Brain microvascular endothelial cell (primary cell): ENCODE data around the gene PHACTR1.

Experiments
- DNase-seq: peaks from one replicate; pipeline ENCODE4 v3.0.0-alpha.2; 2020
- H3K27ac ChIP-seq: fragments of 250-450 bp; sonication (Bioruptor Pico); 2 replicates; pipeline ENCODE4 v1.5.1; 2020; ENCODE audit warnings: mild to moderate bottlenecking, moderate library complexity
- H3K27me3 ChIP-seq: fragments of 250-450 bp; sonication (Bioruptor Pico); replicated peaks from 2 replicates; pipeline ENCODE4 v1.5.1; 2020; ENCODE audit warnings: mild to moderate bottlenecking
- H3K36me3 ChIP-seq: fragments of 250-450 bp; sonication (Bioruptor Pico); replicated peaks from 2 replicates; pipeline ENCODE4 v1.5.1; 2020; ENCODE audit warnings: mild to moderate bottlenecking
- H3K4me3 ChIP-seq: 2 replicates; pipeline ENCODE4 v1.5.1; 2011; ENCODE audit warnings: low read depth, mild to moderate bottlenecking, control low read depth, low read length, moderate library complexity
- CTCF ChIP-seq: IDR thresholded peaks from 2 replicates; pipeline ENCODE4 v1.5.1; 2011; ENCODE audit warnings: low read depth, mild to moderate bottlenecking, moderate library complexity, low read length, control low read depth, inconsistent platforms; ENCODE audit errors: missing control alignments
- in situ Hi-C: cut with HindIII; loops from 2 replicates; pipeline ENCODE4 v1.10.0; 2017; ENCODE audit warnings: low sequenced_read_pairs, low pct_ligation_motif_present

Gene PHACTR1

GRCh38 chr6:13007744-13008143 lies 291.2 kb downstream of the PHACTR1 start:
- Histone ChIP-seq H3K27me3 (peaks cover 11% of the 10 kb centered on the region), H3K4me3 (no peak overlapping the region), H3K36me3 (no peaks in the 10 kb centered on the region), H3K27ac (no peak overlapping the region)
- in situ Hi-C loops: no loop called here
- no peak for TF ChIP-seq CTCF
- no peak for DNase-seq

GRCh38 chr6:13009031-13009430 lies 292.5 kb downstream of the PHACTR1 start:
- in situ Hi-C loops: no loop called here
- no peak for DNase-seq
- Histone ChIP-seq H3K27me3 (peaks cover 23% of the 10 kb centered on the region), H3K36me3 (no peaks in the 10 kb centered on the region), H3K27ac (no peak overlapping the region), H3K4me3 (no peak overlapping the region)
- no peak for TF ChIP-seq CTCF

- Histone ChIP-seq H3K4me3 (no peak overlapping the region), H3K27ac (no peak overlapping the region), H3K36me3 (no peaks in the 10 kb centered on the region), H3K27me3 (peaks cover 27% of the 10 kb centered on the region)
- in situ Hi-C loops: no loop called here
- no peak for DNase-seq
- TF ChIP-seq CTCF: no peak
Observed at GRCh38 chr6:13009461-13009860, 292.9 kb downstream of the PHACTR1 start.

GRCh38 chr6:13011612-13012146 lies 295.1 kb downstream of the PHACTR1 start:
- Histone ChIP-seq H3K36me3 (no peaks in the 10 kb centered on the region), H3K27ac (no peak overlapping the region), H3K27me3 (peaks cover 37% of the 10 kb centered on the region), H3K4me3 (no peak overlapping the region)
- no peak for DNase-seq
- in situ Hi-C loops: no loop called here
- TF ChIP-seq CTCF: no peak

- in situ Hi-C loops: no loop called here
- no peak overlapping the region for H3K4me3 ChIP-seq
- no peak for DNase-seq
- H3K27me3 ChIP-seq: peaks cover 37% of the 10 kb centered on the region
- H3K36me3 ChIP-seq: no peaks in the 10 kb centered on the region
- TF ChIP-seq CTCF: no peak
- no peak overlapping the region for H3K27ac ChIP-seq
Observed at GRCh38 chr6:13012296-13012695, 295.7 kb downstream of the PHACTR1 start.

GRCh38 chr6:13012977-13013680 lies 296.6 kb downstream of the PHACTR1 start:
- Histone ChIP-seq H3K4me3 (peak overlapping the region; percentile 35), H3K36me3 (no peaks in the 10 kb centered on the region), H3K27ac (no peak overlapping the region), H3K27me3 (peaks cover 37% of the 10 kb centered on the region)
- no peak for TF ChIP-seq CTCF
- in situ Hi-C loops: no loop called here
- no peak for DNase-seq
